ENCODE measurements around the gene IGSF9B.

DNA sequence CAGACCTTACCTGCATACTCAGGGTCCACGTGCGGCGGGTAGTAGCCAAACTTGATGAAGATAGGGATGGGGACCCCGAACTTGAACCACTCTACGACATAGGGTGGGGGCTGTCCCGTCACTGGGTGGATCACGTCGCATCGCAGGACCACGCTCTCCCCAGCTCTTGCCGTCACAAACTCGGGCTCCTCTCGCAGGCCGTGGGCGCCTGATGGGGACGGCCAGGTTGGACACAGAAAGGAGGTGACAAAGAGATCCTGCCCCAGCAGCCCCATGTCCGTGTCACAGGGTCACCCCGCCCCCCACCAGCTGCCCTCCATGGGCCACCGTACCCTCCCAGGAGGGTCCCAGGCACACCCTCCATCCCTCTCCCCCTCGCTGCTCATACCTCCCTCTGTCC lies 10.7 kb downstream of the IGSF9B start:
- TF ChIP-seq POLR2A (IDR thresholded peaks at IDR 0.05) (no peak), CTCF (IDR thresholded peaks at IDR 0.05) (no peak)

All from lower leg skin (tissue), 3 donors.